Keratinocyte (primary cell): ENCODE results near the gene REEP3. TPM values are rescaled to one million over a fixed set of nuclear protein-coding genes. Genes with fewer than 3 reads are reported as not detected.

Experiments used
- DNase-seq: peaks from one replicate; pipeline ENCODE4 v3.0.0-alpha.2; 2011; ENCODE audit warnings: low read depth, missing footprints, low spot score
- FAIRE-seq: peaks from 2 replicates; lab custom pipeline; 2011; peaks lifted over from hg19 to GRCh38; lab: Jason Lieb, UNC
- H2AFZ ChIP-seq: 2 replicates; pipeline ENCODE4 v1.6.0; 2012; ENCODE audit warnings: low read length, control low read depth, inconsistent platforms; ENCODE audit not compliant: control insufficient read depth
- H3K27ac ChIP-seq: 2 replicates; pipeline ENCODE4 v1.5.1; 2011; ENCODE audit warnings: low read length; ENCODE audit not compliant: control insufficient read depth, insufficient read depth
- H3K27me3 ChIP-seq: 3 replicates; pipeline ENCODE4 v1.6.0; 2011; ENCODE audit warnings: low read length; ENCODE audit not compliant: control insufficient read depth, insufficient read depth; ENCODE audit errors: extremely low read depth
- H3K36me3 ChIP-seq, 2 experiments: 2 replicates in 1 of 2; 3 replicates in 1 of 2; pipeline ENCODE4 v1.5.1; 2011; ENCODE audit warnings: low read length in 2 of 2, mild to moderate bottlenecking in 1 of 2; ENCODE audit not compliant: control insufficient read depth in 2 of 2, insufficient read depth in 2 of 2; ENCODE audit errors: extremely low read depth in 1 of 2
- H3K4me1 ChIP-seq: 3 replicates; pipeline ENCODE4 v1.5.1; 2011; ENCODE audit warnings: low read length; ENCODE audit not compliant: control insufficient read depth, insufficient read depth; ENCODE audit errors: extremely low read depth
- H3K4me2 ChIP-seq: 3 replicates; pipeline ENCODE4 v1.6.0; 2011; ENCODE audit warnings: low read depth, low read length; ENCODE audit not compliant: control insufficient read depth, insufficient read depth; ENCODE audit errors: extremely low read depth
- H3K4me3 ChIP-seq, 3 experiments: fragments of 200-600 bp in 1 of 3; sonication (generic) in 1 of 3; 2 replicates in 2 of 3; 3 replicates in 1 of 3; pipeline ENCODE4 v1.5.1; 2011 to 2016; ENCODE audit warnings: low read length in 3 of 3, mild to moderate bottlenecking in 3 of 3, control low read depth in 2 of 3, inconsistent platforms in 1 of 3, low read depth in 1 of 3, mixed read lengths in 1 of 3, mixed run types in 1 of 3, moderate library complexity in 1 of 3; ENCODE audit not compliant: control insufficient read depth in 2 of 3, insufficient read depth in 2 of 3; ENCODE audit errors: extremely low read depth in 1 of 3
- H3K79me2 ChIP-seq: 2 replicates; pipeline ENCODE4 v1.6.0; 2012; ENCODE audit warnings: low read length; ENCODE audit not compliant: control insufficient read depth, insufficient read depth
- H3K9ac ChIP-seq: 3 replicates; pipeline ENCODE4 v1.6.0; 2011; ENCODE audit warnings: low read length; ENCODE audit not compliant: control insufficient read depth, insufficient read depth; ENCODE audit errors: extremely low read depth
- H3K9me1 ChIP-seq: 3 replicates; pipeline ENCODE4 v1.6.0; 2011; ENCODE audit warnings: low read length; ENCODE audit not compliant: control insufficient read depth, insufficient read depth; ENCODE audit errors: extremely low read depth
- H3K9me3 ChIP-seq: 2 replicates; pipeline ENCODE4 v1.5.1; 2012; ENCODE audit warnings: low read depth, low read length; ENCODE audit not compliant: control insufficient read depth
- H4K20me1 ChIP-seq: 3 replicates; pipeline ENCODE4 v1.6.0; 2011; ENCODE audit warnings: low read length; ENCODE audit not compliant: control insufficient read depth, insufficient read depth; ENCODE audit errors: extremely low read depth
- CTCF ChIP-seq, 3 experiments: IDR thresholded peaks in 1 of 3; conservative IDR thresholded peaks in 1 of 3; optimal IDR thresholded peaks in 1 of 3; 2 replicates in 2 of 3; 3 replicates in 1 of 3; pipeline versions ENCODE3 to v1.5.1; 2011; ENCODE audit warnings: low read length in 3 of 3, mild to moderate bottlenecking in 3 of 3, moderate library complexity in 2 of 3, control low read depth in 1 of 3, inconsistent platforms in 1 of 3; ENCODE audit not compliant: insufficient read depth in 2 of 3; ENCODE audit errors: extremely low read depth in 1 of 3
- EZH2 ChIP-seq: IDR thresholded peaks from one replicate; pipeline ENCODE4 v1.6.1; 2012; ENCODE audit warnings: inconsistent platforms, mild to moderate bottlenecking, low read length, moderate library complexity
- dilution Hi-C: fragments of 300-500 bp; cut with MboI; formaldehyde crosslinking; loops from one replicate; pipeline ENCODE4 v1.7.0; 2020; ENCODE audit warnings: low sequenced_read_pairs; ENCODE audit not compliant: extremely low pct_ligation_motif_present
- polyA plus RNA-seq, 5 experiments: library from polyadenylated mRNA; depleted of rRNA in 3 of 5; stranded (reverse) in 3 of 5; stranded (forward) in 1 of 5; unstranded in 1 of 5; fragments of >200 nt; gene quantifications; 1 replicate in 1 of 5; 2 replicates in 3 of 5; 3 replicates in 1 of 5; pipeline versions ENCODE4 v1.2.1 to v1.2.3, GENCODE V29; 2011 to 2012; ENCODE audit warnings: missing spikeins in 2 of 5, low read depth in 1 of 5, low replicate concordance in 1 of 5

The REEP3 gene
- polyA plus RNA-seq, 1 donor (not counting 4 experiments of a cell fraction or from before 2014, with no cell fraction given) = 52.8 TPM

DNA sequence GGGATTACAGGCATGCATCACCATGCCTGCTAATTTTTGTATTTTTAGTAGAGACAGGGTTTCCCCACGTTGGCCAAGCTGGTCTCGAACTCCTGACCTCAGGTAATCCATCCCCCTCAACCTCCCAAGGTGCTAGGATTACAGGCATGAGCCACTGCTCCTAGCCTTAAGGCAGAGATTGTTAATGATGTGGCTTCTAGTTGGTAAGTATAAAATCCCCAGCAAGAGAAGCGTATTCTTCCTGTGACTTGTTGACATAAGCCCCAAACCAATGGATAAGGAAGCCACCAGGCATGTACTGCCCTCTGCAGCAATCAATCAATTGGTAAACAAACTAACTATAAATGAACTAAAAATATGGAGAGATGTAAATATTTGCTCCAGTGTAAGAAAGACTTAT is 41.2 kb downstream of the REEP3 start:
- no peaks in the 10 kb centered on the region for H3K9me3 ChIP-seq
- H2AFZ ChIP-seq = no peak overlapping the region
- H3K36me3 ChIP-seq = no peaks in the 10 kb centered on the region
- no peak overlapping the region for H3K4me2 ChIP-seq
- no peak for FAIRE-seq
- H3K79me2 ChIP-seq = peaks cover 76% of the 10 kb centered on the region
- no peak for DNase-seq
- dilution Hi-C loops = no loop called here
- H3K4me3 ChIP-seq = no peak overlapping the region
- no peaks in the 10 kb centered on the region for H3K27me3 ChIP-seq
- H4K20me1 ChIP-seq = no peaks in the 10 kb centered on the region
- H3K27ac ChIP-seq = no peak overlapping the region
- no peaks in the 10 kb centered on the region for H3K9me1 ChIP-seq
- TF ChIP-seq CTCF (optimal IDR thresholded peaks at IDR 0.05 in 1 of 3, IDR thresholded peaks at IDR 0.05 in 1 of 3, conservative IDR thresholded peaks at IDR 0.05 in 1 of 3; ENCODE audit: extremely low read depth in 1 of 3, insufficient read depth in 2 of 3, low read length in 3 of 3) (no peak), EZH2 (no peak)
- H3K4me1 ChIP-seq = no peaks in the 10 kb centered on the region
- no peak overlapping the region for H3K9ac ChIP-seq

- FAIRE-seq (no peak), DNase-seq (no peak)
- no peaks in the 10 kb centered on the region for H3K36me3 ChIP-seq
- H3K9ac ChIP-seq = no peak overlapping the region
- H3K9me1 ChIP-seq = no peaks in the 10 kb centered on the region
- H3K79me2 ChIP-seq = peaks cover 72% of the 10 kb centered on the region
- H3K4me3 ChIP-seq = no peak overlapping the region
- no peaks in the 10 kb centered on the region for H4K20me1 ChIP-seq
- no peak overlapping the region for H3K27ac ChIP-seq
- dilution Hi-C loops = no loop called here
- no peaks in the 10 kb centered on the region for H3K9me3 ChIP-seq
- H3K4me2 ChIP-seq = no peak overlapping the region
- no peaks in the 10 kb centered on the region for H3K4me1 ChIP-seq
- no peak overlapping the region for H2AFZ ChIP-seq
- TF ChIP-seq EZH2 = no peak
- no peak for TF ChIP-seq CTCF (optimal IDR thresholded peaks at IDR 0.05 in 1 of 3, IDR thresholded peaks at IDR 0.05 in 1 of 3, conservative IDR thresholded peaks at IDR 0.05 in 1 of 3; ENCODE audit: extremely low read depth in 1 of 3, insufficient read depth in 2 of 3, low read length in 3 of 3)
- H3K27me3 ChIP-seq = no peaks in the 10 kb centered on the region
Measured at GRCh38 chr10:63562857-63563256, 41.7 kb downstream of the REEP3 start.
